HG02970 (cell line): ENCODE data around the gene ATP6AP1.

ENCODE experiments used
- ATAC-seq: cut with Tn5 transposase; IDR thresholded peaks from one replicate; pipeline ENCODE4 v1.9.1; 2021; ENCODE audit warnings: mild to moderate bottlenecking, moderate library complexity, moderate number of reproducible peaks; ENCODE audit not compliant: unreplicated experiment, low FRiP score

Gene ATP6AP1

DNA sequence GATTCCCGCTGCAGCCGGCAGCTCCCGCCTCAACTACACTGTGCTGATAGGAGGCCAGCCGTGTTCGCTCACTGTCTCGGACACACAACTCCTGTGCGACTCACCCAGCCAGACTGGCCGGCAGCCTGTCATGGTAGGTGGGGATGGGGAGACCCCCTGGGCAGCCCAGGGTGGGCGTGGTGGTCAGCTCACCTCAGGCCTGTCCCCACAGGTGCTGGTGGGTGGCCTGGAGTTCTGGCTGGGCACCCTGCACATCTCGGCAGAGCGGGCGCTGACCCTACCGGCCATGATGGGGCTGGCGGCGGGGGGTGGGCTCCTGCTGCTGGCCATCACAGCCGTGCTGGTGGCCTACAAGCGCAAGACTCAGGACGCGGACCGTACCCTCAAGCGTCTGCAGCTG is 39.1 kb downstream of the ATP6AP1 start:
- no peak for ATAC-seq

- no peak for ATAC-seq
These were observed 39.7 kb downstream of the ATP6AP1 start for GRCh38 chrX:154468217-154468616.

DNA sequence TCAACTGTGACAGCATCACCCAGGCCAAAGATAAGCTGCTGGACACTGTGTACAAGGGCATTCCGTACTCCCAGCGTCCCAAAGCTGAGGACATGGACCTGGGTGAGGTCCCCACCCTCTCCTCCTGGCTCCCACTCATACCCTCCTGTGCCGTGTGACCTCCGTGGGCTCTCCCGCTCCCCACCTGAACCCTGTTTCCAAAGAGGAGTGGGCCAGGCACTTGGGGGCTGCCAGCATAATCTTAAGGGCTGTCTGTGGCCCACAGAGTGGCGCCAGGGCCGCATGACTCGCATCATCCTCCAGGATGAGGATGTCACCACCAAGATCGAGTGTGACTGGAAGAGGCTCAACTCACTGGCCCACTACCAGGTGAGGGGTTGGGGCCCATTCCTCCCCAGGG is 40.6 kb downstream of the ATP6AP1 start:
- no peak for ATAC-seq

DNA sequence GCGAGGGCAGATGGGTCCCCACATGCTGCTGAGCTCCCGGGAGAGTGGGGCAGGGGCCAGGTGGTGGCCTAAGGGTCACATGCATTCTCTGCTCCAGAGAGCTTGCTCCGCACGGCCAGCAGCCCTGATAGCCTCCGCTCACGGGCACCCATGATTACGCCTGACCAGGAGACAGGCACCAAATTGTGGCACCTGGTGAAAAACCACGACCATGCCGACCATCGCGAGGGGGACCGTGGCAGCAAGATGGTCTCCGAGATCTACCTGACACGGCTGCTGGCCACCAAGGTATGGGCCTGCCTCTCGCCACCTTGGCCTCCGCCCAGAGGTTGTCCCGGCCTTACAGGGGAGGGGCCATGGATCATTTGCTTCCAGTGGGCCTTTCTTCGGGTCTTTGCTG is 41.4 kb downstream of the ATP6AP1 start:
- no peak for ATAC-seq

- ATAC-seq = no peak
These were observed 42.0 kb downstream of the ATP6AP1 start for GRCh38 chrX:154470434-154470833.

- no peak for ATAC-seq
These were observed 42.6 kb downstream of the ATP6AP1 start for GRCh38 chrX:154470914-154471568.

GRCh38 chrX:154471839-154472684 is 43.6 kb downstream of the ATP6AP1 start:
- ATAC-seq = no peak

DNA sequence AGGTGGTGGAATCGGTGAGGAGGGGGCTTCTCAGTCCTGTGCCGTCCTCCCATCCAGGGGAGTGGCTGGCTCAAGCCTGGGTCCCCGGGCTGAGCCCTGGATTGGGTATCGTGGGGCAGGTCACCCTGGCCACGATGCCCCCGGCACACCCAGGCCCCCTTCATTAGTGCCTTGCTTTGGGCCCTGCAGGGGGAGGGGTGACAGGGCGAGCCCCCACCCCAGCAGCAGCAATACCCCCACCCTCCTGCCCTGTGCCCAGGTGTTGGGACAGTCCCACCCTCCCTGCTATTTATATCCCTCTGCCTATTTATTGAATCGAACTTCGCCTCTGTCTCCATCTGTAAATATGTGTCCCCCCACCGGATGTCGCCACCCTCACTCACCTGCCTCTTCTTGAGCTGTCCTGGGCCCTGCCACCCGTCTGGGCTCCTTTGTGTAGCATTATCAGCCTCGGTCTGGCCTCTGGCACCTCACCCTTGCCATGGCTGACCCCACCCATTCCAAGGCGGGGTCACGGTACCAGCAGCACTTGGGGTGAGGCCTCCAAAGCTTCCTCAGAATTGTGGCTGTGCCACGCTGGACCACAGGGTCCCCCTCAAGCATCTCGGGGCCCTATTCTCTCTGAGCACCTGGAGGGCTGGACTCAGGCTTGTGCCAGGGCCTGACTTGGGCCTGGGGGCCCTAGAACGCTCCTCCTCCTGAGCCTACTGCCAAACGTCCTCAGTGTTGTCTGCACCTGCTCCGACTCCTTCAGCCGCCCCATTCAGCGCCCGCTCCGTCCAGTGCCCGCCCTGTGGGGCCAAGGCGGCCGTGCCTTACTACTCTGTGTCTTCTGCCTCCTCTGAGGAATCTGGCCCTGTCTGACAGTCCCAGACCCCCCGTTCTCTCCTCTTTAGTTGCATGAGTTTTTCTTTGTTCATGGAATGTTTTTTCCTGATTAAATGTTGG is 44.5 kb downstream of the ATP6AP1 start:
- ATAC-seq = no peak

GRCh38 chrX:154473683-154474082 is 45.2 kb downstream of the ATP6AP1 start:
- ATAC-seq = no peak

DNA sequence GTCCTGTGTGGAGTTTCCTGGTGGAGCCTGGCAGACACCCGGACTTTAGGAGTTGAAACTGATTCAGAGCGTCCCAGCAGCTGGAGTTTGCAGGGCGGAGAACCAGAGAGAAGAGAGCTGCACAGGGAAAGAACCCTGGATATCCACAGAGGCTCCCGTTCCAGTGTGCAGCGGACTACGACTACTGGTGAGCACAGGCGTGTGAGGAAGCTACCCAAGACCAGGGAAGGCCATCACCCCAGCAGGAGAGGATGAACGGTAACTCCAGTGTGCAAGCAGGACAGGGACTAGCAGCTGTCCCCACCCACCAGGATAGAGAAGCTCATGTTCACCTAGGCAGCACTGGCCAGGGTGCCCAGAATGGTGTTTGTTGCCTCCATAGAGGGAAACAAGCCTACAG is 48.3 kb downstream of the ATP6AP1 start:
- no peak for ATAC-seq

GRCh38 chrX:154477891-154478477 is 49.5 kb downstream of the ATP6AP1 start:
- no peak for ATAC-seq

DNA sequence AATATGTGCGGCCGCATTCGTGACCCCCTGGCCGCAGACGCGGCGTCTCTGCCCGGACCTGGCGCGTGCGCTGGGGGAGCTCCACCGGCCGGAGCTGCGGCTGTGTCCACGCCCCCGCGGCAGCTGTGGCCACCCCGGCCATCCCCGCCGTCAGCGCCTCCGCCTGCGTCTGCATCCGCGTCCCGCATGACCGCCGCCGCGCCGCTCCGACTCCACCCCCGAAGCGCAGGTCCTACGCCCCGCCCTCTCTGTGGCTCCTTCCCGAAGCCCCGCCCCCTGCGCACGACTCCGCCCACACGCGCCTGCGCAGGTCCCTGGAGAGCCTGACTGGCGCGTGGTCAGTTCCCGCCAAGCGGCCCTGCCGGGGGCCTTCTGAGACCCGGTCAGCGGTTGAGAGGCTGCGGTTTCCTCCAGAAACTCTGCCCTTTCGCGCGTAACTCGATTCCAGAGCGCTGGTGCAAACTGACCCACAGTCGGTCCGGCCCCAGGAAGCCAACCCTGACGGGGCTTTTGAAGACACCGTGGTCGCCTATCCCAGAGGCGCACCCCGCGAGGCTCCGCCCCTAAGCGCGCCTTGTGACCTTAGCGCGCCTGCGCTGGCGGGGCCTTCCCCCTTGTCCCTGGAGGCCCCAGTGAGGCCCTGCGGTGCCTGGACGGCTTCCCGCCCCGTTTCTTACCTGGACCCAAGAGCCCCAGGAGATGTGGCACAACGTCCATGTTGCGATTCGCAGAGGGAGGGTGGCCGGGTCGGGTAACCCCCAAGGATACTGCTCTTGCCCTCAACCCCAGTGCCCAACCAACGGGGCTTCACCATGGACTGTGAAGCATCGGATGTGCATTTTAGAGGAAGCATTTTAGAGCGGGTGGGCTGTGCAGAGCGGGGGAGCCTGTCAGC is 50.5 kb downstream of the ATP6AP1 start, which contains the start of gene LAGE3:
Gene LAGE3, minus strand, starts transcription at position 554 of the 895 bp plus-strand sequence. Its CDS starts 366 bp downstream, at position 188.
- peak; percentile 74 for ATAC-seq

- ATAC-seq = no peak
These were observed 52.7 kb downstream of the ATP6AP1 start for GRCh38 chrX:154481195-154481594.

DNA sequence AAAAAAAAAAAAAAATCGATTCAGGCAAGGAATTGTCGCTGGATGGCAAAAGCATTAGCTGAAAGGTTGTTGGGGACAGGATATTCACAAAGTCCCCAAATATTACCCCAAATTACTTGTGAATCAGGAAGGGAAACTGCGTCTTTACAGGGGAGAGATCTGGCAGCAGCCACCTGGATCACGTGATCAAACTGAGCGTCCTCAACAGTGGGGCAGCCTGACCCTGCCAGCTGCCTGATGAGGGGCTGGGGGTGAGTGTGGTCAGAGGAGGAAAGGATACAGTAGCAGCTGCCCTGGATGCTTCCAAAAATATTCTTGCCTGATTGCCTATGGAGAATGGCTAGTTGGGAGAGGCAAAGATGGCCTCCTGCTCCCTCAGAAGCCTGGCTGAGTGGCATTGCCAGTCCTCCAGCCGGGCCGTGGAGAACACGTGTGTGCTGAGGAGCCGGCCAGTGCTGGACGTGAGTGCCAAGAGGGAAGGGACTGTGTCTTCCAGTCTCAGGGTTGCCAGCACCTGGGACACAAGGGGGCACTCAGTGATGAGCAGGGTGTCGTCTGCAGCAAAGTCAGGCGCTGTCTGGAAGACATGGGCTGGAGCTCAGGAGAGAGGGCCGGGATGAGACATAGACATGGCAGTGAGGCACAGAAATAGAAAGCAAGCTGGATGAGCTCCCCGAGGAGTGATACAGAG is 53.6 kb downstream of the ATP6AP1 start:
- ATAC-seq = no peak

DNA sequence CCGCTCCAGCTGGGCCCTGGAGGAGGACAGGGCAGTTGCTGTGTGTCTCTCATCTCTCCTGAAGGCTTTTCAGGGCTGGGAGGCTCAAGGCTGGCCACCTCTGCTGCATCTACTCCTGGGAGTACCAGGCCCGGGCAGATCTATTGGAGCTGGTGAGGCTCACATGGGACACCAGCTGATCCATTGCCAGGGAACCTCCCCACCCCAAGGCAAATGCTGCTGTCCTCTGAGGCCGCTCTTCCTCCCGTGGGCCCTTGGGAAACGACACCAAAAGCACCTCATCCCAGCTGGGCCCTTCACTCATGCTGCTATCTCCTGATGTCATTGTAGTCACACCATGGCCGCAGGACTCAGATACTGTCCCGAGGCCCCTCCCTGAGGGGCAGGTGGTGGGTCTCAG is 54.3 kb downstream of the ATP6AP1 start:
- no peak for ATAC-seq

- ATAC-seq = no peak
These were observed 54.8 kb downstream of the ATP6AP1 start for GRCh38 chrX:154483325-154483724.

DNA sequence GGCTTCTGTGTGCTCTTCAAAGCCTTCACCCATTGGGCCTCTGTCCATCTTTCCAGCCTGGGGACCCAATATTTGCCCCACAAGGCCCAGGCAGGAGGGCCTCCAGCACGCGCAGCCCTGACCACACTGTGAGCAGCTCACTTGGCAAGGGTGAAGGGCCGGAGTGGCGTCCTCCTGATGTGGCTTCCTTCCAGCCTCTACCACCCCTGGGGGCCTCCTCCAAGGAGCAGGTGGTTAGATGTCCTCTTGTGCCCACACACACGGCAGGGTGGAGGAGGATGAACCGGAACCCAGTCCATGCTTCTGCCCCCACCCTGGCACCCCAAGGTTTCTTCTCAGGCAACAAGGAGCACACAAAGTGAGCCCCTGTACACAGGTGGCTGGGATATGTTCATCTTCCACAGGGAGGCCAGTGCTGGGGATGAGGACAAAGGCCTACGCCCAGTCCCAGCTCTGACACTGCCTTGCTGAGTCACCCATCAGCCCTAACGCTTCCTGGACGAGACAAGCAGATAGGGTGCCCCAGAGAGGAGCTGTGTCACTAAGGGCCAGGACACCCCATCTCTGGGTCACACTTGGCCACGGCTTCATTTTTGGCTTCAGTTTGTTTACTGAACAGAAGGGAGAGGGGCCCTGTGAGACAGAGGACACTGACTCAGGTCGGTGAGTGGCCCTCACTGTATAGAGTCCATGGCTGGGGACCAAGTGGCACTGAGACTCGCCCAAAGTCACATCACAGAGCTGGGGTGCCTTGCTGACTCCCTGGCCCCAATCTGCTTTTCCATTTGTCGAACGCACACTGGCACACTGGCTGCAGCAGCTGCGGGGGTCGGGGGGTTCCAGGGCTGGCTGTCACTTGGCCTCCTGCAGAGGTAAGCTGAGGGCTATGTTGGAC is 56.0 kb downstream of the ATP6AP1 start:
- no peak for ATAC-seq
